AG08396 (cell line): Measurements from ENCODE around the gene PVALEF.

Experiments
- DNase-seq: peaks from one replicate; pipeline ENCODE4 v3.0.0; 2012; ENCODE audit warnings: low spot score, mixed read lengths

The PVALEF gene

DNA sequence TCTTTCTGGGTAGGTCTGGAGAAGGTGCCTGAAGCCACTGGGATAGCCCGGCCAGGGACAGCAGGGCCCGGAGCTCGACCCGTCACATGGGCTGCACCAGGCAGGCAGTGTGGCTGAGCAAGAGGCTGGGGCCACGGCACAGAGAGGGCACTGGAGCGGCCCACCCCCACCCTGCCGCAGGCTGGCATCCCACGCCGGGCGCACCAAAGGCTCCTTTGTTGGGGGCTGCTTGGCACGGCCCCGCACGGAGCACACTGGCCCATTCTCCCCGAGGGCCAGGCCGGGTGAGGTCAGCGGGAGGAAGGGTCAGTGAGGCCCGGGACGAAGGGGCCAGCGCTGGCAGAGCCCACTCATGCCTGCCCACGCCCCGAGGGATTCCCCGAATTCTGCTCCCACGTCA is 36.5 kb upstream of the PVALEF start:
- DNase-seq = no peak

DNA sequence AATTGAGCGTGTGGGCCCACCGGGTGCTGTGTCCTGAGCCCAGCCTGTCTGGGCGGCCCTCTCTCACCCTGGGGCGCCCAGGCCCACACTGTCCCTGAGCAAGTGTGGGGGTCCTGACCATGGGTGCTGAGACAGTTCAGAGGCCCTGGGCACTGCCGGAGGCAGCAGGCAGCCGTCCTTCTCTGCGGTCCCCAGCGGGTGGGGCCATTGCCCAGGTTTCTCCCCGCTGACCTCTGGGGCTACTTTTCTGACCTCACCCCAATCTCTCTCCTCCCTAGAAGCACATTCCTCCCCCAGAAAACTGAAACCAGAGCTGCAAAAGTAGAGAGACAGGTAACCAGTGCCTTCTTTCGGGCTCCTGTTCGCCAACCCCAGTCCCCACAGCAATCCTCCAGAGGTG is 36.0 kb upstream of the PVALEF start:
- no peak for DNase-seq

DNA sequence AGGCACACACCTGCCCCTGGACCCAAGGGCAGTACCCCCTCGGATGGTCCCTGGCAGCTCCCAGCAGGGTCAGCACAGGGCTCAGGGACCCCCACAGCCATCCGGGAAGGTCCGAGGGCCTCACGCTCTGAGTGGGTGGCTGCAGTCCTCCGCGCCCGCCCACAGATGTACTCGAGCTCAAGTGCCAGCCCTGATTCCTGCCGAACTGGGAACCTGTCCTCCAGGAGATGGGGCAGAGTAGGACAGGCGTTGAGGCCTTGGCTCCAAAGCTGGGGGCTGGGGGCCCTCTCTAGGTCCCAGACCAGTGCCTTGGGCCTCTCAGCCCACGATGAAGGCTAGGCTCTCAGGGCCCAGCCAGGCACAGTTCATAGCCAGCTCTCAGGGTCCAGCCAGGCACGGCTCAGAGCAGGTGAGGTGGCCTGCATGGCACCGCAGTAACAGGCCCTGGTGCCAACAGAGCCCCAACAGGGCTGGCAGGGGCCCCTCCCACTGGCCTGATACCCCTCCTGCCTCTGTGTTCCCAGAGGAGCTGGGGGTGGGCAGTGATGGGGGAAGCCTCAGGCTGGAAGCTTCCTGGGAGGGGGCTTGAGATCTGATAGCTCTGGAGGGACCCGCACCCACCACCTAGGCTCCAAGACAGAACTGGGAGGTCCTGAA is 35.5 kb upstream of the PVALEF start:
- no peak for DNase-seq

DNA sequence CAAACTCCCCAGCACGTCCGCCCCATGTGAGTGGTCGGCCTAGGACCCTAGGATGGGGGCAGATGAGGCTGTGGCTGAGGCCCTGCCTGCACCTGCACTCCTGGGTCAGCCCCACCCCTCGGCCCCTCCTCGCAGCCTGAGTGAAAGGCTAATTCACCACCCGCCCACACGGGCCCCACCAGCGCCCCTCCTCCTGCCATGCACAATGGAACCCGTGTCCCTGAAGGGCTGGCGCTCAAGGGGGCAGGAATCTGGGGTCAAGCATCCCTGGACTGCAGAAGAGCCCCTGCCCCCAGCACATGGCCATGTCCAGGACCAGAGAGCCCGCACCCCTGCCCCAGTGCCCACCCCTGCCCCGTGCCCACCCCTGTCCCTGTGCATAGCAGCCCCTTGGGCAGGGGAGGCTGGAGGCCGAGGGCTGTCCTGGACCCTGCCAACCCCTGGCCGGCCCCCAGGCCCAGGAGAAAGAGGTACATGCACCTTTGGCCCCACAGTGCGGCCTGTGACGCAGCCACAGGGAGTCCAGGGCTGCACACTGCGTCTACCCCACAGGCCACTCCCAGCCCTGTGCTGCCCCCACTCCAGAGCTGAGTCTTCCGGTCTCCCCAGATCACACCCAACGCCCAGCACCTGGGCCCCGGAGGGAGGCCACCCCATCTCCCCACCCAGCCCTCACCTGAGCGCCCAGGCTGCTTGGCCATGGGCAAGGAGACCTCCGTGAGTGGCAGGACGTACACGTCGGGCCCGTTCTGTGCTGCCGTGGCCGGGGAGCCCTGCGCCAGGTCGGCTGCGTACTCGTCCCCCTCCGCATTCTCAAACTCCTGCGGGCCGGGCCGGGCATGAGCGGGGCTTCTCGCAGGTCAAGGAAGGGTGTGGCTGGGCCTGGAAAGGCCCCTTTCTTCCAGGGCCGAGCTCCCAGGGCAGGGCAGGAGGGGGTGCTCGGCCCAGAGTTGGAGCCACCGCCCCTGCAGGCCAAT is 34.6 kb upstream of the PVALEF start:
- DNase-seq = no peak

DNA sequence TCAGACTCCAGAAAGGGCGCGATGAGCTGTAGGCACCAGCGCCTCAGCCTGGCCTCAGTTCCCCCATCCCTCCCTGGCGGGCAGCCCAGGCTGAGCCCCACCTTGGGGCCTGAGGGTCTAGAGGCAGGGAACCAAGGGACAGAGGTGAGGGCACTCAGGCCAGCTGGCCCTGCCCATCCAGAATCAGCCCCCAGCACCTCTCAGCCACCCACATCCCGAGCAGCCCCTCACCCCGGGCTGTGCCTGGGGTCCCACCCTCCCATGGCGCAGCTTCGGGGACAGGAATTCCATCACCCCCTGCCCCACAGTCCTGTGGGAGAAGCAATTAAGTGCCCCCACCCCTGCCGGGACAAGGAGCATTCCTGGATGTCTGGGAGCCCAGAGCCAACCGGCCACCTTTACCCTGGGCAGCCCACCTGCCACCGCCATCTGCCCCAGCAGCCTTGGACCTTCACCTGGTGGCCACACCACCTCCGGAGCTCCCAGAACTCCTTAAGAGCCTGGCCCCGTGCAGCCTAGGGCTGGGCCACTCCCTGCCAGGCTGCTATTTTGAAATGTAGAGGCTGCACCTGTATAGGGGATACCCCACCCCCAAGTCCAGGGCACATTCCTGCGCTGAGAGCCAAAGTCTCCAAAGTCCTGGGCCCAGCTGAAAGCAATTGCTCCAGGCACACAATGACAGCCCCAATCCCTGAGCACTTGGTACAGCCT is 33.7 kb upstream of the PVALEF start:
- no peak for DNase-seq

DNA sequence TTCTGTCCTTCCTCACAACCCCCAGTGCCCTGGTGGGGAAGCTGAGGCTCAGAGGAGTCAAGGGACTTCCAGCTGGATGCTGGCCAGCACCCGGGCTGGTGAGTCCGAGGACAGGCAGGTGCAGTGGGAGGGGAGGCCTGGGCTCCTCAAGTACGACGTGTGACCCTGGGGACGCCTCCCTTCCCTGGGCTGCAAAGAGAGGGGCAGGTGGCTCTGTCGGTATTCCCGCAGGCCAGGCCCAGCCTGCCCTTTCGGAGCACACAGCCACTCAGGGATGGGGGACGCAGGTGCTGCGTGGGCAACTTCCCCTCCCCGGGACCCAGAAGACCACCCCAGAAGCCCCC is 33.1 kb upstream of the PVALEF start:
- DNase-seq = no peak

DNA sequence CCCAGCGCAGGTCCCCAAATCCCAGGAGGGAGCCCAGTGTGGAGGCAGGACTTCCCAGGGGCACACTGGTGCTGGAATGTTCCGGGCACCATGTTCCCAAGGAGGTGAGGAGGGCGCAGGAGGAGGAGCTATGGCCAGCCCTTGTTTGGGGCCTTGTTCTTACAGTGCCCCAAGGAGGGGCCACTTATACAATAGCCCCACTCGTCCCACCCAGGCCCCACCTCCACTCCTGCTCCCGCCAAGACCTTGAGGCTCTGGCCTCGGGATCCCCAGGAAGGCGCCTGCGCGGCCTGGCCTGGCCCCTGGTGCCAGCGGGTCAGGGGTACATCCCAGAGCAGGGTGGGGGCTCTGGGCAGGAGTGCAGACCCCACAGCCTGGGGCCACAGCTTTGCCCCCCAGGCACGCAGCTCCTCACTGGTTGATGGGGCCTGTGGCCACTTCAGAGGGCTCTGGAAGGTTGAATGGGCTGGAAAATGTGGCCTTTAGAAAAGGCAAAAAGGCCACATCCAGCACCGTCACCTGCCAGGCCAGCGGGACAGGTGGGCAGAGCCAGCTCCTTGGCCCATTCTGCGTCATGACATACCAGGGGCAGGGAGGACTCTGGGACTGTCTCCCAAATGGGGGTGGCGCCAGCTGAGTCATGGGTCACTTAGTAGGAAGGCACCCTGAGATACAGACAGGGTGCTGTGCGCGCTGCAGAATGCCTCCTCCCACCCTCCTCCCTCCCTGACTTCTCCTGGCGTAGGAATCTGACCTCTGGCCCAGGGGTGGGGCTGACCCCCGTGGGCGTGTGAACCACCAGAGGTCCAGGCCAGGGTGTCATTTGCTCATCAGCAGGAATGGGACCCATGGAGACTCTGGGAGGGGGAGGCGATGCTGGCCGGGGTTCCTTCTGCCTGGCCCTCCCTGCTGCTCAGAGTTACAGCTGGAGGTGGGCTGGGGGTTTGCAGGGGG is 32.3 kb upstream of the PVALEF start:
- DNase-seq = no peak

DNA sequence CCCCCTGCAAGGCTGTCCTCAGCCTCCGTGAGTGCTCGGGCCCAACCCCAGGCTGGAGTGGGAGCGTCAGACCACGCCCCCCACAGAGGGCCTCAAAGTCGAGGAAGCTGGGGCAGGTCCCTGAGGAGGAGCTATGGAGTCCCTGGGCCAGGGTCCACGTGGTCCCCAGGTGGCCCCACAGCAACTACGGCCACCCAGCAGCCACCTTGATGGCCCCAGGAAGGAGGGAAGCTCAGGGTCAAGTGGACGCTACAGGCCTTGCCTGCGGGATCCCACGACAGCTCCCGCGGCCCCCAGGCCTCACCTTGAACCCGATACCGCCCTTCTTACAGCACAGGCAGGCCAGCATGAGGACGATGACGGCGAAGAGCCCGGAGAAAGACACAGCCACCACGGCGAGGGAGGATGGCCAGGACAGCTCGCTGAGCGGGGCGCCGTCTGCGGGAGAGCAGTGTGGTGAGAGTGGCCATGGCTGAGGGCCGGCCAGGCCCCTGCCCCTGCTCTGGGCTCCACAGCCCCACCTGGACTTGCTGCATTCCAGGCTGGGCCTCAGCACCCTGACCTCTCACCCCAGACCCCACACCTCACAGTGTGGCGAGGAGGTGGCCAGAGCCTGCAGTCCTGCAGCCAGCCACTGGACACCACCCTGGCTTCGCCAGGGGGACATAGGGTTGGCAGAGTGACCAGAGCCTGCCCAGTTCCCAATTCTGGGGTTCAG is 31.1 kb upstream of the PVALEF start:
- DNase-seq = no peak

DNA sequence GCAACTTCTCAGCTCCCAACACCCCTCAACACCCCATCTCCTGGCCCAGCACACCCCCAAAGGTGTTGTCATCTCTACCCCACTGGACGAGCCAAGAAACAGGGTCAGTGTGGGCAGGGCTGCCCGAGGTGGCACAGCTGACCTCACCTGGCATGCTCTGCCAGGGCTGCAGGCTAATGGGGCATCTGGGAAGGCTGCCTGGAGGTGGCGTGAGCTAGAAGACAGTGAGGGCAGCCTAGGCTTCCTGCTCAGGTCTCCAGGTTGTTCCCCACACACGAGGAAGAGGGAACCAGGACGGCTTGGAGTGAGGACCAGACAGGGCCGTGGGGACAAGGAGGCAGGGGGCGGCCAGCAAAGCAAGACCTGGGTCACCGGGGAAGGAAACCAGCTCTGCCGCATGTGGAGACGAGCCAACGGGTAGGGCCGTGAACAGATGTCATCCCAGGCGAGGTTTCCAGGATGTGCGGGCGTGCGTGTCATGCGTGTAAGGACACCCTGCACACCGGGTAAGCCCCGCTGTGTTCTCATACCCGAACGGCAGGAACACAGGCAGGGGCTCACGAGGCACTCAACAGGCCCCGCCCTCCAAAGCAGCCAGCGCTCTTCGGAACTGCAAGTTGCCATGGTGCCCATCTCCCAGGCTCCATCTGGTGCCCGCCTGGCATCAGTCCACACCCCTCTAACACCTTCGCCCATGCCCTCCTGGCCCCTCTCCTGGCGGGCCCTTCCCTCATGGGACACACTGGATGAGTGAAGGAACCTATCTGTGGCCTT is 29.6 kb upstream of the PVALEF start:
- no peak for DNase-seq

DNA sequence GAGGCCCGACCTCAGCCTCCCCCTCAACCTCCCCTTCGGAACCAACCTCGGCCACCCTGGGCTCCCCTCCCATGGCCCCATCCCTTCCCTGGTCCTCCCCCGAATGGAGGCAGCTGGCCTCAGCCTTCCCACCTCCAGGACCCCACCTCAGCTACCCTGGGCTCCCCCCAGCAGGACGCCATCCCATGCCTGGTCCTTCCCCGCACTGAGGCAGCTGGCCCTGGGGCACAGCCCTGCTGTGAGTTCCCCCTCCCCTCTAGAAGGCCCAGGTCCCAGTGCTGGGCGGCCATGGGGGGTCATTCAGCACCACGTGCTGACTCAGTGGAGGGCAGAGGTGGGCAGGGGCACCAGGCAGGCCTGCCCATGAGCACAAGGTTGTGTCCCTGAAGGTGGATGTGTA is 28.9 kb upstream of the PVALEF start:
- DNase-seq = no peak

DNA sequence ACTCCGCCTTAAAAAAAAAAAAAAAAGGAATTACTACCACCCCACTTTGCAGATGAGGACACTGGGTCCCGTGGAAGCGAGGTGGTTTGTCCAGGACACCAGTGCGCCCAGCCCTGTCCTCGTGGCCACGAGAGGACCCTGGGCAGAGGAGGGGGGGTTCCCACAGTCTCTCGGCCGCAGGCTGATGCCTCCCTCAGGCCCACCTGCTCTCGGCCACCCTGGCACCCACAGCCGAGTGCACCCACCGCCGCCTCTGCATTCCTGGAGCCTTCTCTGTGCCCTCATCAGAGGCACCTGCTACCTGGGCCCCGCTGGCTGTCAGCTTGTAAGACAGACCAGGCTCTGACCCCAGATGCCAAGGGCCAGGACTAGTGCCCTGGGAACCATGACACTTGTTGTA is 28.1 kb upstream of the PVALEF start:
- DNase-seq = no peak

DNA sequence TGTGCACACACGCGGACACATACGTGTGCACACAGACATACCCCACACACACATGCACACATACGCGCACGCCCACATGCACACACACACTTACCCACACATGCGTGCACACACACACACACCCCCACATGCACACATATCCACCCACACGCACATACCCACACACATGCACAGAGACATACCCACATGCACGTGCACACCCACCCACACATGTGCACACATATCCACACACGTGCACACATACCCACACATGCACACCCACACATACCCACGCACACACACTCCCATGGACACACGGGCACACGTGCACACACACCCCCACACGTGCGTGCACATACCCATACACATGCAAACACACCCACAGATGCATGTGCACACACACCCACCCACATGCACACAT is 27.2 kb upstream of the PVALEF start:
- no peak for DNase-seq

DNA sequence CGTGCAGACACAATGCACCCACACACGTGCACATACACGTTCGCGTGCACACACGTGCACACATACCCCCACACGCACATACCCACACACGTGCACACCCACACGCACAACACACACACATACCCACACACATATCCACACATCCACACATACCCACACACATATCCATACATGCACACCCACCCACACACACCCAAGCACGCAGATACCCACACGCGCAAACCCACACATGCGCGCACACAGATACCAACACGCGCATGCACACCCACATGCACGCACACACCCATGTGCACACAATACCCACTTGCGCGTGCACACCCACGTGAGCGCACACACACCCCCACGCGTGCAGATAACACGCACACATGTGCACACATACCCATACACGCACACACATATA is 26.8 kb upstream of the PVALEF start:
- DNase-seq = no peak

DNA sequence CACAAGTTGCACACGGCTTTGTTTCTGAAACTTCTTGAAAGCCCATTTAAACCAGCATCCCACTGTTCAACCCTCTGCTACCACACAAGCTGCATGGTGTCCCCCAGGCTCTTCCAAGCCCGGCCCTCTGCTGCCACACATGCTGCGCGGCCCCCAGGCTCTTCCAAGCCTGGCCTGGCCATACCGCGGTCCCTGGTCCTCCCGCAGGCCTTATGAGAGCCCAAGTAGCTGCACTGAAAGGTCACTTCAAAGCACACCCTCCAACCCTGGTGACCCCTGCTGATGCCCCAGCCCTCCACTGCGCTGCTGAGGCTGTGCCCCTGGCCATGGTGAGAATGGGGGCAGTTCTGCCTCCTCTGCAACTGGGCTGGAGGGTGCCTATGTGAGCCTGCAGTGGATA is 25.9 kb upstream of the PVALEF start:
- no peak for DNase-seq

DNA sequence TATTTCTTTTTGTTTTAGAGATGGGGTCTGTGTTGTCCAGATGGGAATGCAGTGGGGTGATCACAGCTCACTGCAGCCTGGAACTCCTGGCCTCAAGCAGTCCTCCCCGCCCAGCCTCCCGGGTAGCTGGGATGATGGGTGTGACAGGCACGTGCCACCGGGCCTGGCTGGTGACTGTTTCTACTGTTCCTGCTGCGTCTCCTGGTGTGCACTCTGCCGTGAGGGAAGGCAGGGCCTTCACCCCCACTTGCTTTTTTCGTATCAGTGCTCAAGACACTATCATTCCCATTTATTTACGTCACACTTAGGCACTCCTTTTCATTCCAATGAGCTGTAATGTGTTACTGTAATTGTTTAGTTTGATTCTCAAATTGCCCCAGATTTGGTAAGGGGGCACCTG is 25.3 kb upstream of the PVALEF start:
- no peak for DNase-seq

DNA sequence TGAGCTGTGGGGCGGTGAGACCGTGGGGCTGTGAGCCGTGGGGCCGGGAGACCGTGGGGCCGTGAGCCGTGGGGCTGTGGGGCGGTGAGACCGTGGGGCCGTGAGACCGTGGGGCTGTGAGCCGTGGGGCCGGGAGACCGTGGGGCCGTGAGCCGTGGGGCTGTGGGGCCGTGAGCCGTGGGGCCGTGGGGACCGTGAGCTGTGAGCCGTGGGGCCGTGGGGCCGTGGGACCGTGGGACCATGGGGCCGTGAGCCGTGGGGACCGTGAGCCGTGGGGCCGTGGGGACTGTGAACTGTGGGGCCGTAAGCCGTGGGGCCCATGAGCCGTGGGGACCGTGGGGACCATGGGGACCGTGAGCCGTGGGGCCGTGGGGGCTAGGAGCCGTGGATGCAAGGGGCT is 24.6 kb upstream of the PVALEF start:
- no peak for DNase-seq

DNA sequence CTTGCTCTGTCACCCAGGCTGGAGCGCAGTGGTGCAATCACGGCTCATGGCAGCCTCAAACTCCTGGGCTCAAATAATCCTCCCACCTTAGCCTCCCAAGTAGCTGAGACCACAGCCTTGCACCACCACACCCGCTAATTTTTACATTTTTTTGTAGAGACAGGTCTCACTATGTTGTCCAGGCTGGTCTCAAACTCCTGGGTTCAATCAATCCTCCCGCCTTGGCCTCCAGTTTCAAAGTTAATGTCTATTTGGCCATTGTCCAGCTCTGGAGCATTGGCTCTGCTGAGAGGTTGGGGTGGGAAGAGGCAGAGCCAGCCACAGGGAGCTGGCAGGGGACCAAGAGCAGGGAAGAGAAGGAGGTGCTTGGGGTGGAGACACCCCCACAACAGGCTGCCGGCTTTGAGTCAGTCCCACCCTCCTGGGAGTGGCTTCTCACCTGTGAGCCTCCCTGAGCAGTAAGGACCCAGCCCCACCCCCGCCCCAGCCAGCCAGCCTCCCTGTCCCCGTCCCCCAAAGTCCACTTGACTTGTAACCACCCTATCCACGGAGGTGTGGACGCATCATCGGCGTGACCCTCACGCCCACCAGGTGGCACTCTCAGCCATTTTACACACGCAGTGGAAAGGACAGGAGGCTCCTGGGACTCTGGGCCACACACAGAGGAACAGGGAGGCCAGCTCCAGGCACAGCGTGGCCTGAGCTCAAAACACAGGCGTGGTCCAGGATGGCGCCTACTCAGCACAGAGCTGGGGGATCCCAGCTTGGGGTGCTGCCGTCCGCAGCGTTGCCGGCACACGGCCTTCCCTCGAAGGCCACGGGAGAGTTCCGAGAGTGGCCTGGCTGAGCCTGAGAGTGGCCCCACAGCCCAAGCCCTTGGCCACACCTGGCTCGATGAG is 22.8 kb upstream of the PVALEF start:
- peak; percentile 90 for DNase-seq

DNA sequence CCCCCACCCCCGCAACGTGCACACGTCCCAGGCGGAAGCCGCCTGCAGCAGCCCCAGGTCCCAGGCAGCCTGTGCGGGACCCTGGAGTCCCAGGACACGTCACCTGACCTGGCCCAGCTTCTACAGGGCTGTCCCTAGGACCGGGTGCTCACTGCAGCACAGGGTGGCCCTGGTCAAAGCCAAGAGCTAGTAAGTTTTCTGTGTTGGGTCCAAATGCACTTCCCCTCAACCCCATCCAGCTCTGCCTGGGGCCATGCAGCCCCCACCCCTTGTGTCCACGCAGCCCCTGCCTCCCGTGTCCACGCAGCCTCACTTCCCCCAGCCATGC is 22.1 kb upstream of the PVALEF start:
- no peak for DNase-seq

DNA sequence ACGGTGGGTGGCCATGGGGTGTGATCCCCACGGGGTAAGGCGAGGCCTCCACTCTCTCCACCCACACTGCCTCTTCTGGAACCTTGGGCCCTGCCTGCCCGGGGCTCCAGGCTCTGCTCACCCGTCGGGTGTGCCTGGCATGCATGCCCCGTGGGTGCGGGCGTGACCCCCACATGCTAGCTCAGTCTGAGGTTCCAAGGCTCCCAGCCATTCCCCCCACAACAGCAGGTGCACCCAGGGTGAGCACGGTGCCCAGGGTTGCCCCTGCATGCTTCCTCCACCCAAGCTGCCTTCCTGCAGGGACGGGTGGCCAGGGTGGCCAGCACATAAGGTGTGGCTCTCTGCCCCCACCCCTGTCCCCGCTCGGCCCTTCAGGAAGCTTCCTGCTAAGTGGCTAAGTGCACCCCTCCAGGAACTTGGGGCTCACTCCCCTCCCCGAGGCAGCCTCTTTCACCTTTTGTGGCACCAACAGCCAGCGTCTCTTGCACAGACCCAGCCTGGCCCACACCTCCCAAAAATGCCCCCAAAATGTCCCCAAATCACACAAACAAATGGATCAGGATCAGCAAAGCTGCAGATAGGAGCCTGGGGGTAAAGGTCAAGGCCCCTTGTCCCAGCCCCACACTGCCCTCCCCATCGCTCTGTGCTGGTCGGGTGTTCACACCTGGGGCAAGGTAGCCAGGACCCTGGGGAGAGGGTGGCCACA is 21.4 kb upstream of the PVALEF start:
- DNase-seq = no peak
